Mesendoderm (in vitro differentiated cells): ENCODE measurements around the gene VEGFB.
A peak's percentile ranks its signal among the peaks of the same experiment; 100 is the strongest.

ENCODE experiments used
- DNase-seq: peaks from one replicate; pipeline ENCODE4 v3.0.0; 2013
- H2AK5ac ChIP-seq: 2 replicates; pipeline ENCODE4 v1.6.1; 2013; ENCODE audit warnings: low read length, inconsistent platforms
- H2BK120ac ChIP-seq: 2 replicates; pipeline ENCODE4 v1.6.1; 2013; ENCODE audit warnings: low read depth, mild to moderate bottlenecking, low read length, moderate library complexity, mixed read lengths
- H2BK15ac ChIP-seq: replicated peaks from 2 replicates; pipeline ENCODE4 v1.6.1; 2013; ENCODE audit warnings: low read depth, mild to moderate bottlenecking, moderate library complexity
- H2BK5ac ChIP-seq: 2 replicates; pipeline ENCODE4 v1.6.1; 2013; ENCODE audit warnings: low read length, inconsistent platforms
- H3K18ac ChIP-seq: 2 replicates; pipeline ENCODE4 v1.6.1; 2013; ENCODE audit warnings: mild to moderate bottlenecking, low read length, mixed read lengths
- H3K23ac ChIP-seq: one replicate; pipeline ENCODE4 v1.6.1; 2013; ENCODE audit warnings: low read length
- H3K27ac ChIP-seq: 2 replicates; pipeline ENCODE4 v1.5.1; 2013; ENCODE audit warnings: low read depth, mild to moderate bottlenecking, inconsistent platforms, low read length, moderate library complexity
- H3K27me3 ChIP-seq: 2 replicates; pipeline ENCODE4 v1.6.1; 2013; ENCODE audit warnings: low read length, control low read depth, mild to moderate bottlenecking, inconsistent platforms; ENCODE audit not compliant: insufficient read depth, poor library complexity
- H3K36me3 ChIP-seq: 2 replicates; pipeline ENCODE4 v1.6.1; 2013; ENCODE audit warnings: low read length, inconsistent platforms; ENCODE audit not compliant: control insufficient read depth, insufficient read depth
- H3K4ac ChIP-seq: one replicate; pipeline ENCODE4 v1.6.1; 2013; ENCODE audit warnings: low read depth, mild to moderate bottlenecking, low read length, moderate library complexity
- H3K4me1 ChIP-seq: 2 replicates; pipeline ENCODE4 v1.6.1; 2013; ENCODE audit warnings: low read depth, low read length, inconsistent platforms; ENCODE audit not compliant: control insufficient read depth
- H3K4me2 ChIP-seq: 2 replicates; pipeline ENCODE4 v1.6.1; 2013; ENCODE audit warnings: low read length
- H3K4me3 ChIP-seq: 2 replicates; pipeline ENCODE4 v1.5.1; 2013; ENCODE audit warnings: mild to moderate bottlenecking, low read length
- H3K56ac ChIP-seq: one replicate; pipeline ENCODE4 v1.6.1; 2013; ENCODE audit warnings: low read length
- H3K79me1 ChIP-seq: 2 replicates; pipeline ENCODE4 v1.6.1; 2013; ENCODE audit warnings: low read length, inconsistent platforms
- H3K79me2 ChIP-seq: 2 replicates; pipeline ENCODE4 v1.6.1; 2013; ENCODE audit warnings: mild to moderate bottlenecking, low read length; ENCODE audit not compliant: control insufficient read depth, insufficient read depth
- H3K9ac ChIP-seq: 2 replicates; pipeline ENCODE4 v1.6.1; 2013; ENCODE audit warnings: low read length, inconsistent platforms
- H4K5ac ChIP-seq: one replicate; pipeline ENCODE4 v1.6.1; 2013; ENCODE audit warnings: low read length
- H4K8ac ChIP-seq: one replicate; pipeline ENCODE4 v1.6.1; 2013; ENCODE audit warnings: low read depth, mild to moderate bottlenecking, control low read depth, low read length, moderate library complexity
- WGBS: extraction: QIAGEN DNeasy Blood & Tissue Kit; methylation state at CpG from one replicate; pipeline ENCODE4 v1.1.7; 2013; ENCODE audit warnings: low lambda C conversion rate, missing lambda C conversion rate; ENCODE audit not compliant: insufficient coverage; ENCODE audit errors: extremely low coverage; 5-methylcytosine and 5-hydroxymethylcytosine counted together

Gene VEGFB

GRCh38 chr11:64249038-64249437, 14.7 kb downstream of the VEGFB start:
- no peak overlapping the region for H4K8ac ChIP-seq
- H4K5ac ChIP-seq = no peak overlapping the region
- no peak overlapping the region for H3K18ac ChIP-seq
- H3K4ac ChIP-seq = no peak overlapping the region
- H3K27me3 ChIP-seq = no peaks in the 10 kb centered on the region
- H3K36me3 ChIP-seq = no peaks in the 10 kb centered on the region
- H3K56ac ChIP-seq = peak overlapping the region; percentile 77
- peaks cover 12% of the 10 kb centered on the region for H3K4me1 ChIP-seq
- H2BK5ac ChIP-seq = no peak overlapping the region
- peaks cover 28% of the 10 kb centered on the region for H3K79me2 ChIP-seq
- no peak overlapping the region for H2BK120ac ChIP-seq
- DNase-seq = no peak
- H3K4me3 ChIP-seq = no peak overlapping the region
- peak overlapping the region; percentile 5 for H3K27ac ChIP-seq
- H2AK5ac ChIP-seq = peak overlapping the region; percentile 64
- no peak overlapping the region for H3K23ac ChIP-seq
- H2BK15ac ChIP-seq = no peak overlapping the region
- WGBS = no CpG with 5 or more reads among the region's 4 CpGs
- H3K9ac ChIP-seq = peak overlapping the region; percentile 31
- H3K79me1 ChIP-seq = peaks cover 10% of the 10 kb centered on the region
- no peak overlapping the region for H3K4me2 ChIP-seq

- Histone ChIP-seq H3K4ac (no peak overlapping the region), H3K56ac (peak overlapping the region; percentile 77), H3K4me1 (peaks cover 12% of the 10 kb centered on the region), H3K27ac (peak overlapping the region; percentile 24), H3K4me3 (no peak overlapping the region), H3K79me2 (peaks cover 28% of the 10 kb centered on the region), H3K18ac (no peak overlapping the region), H3K79me1 (peaks cover 13% of the 10 kb centered on the region), H4K5ac (peak overlapping the region; percentile 85), H4K8ac (no peak overlapping the region), H3K4me2 (no peak overlapping the region), H3K27me3 (no peaks in the 10 kb centered on the region), H2AK5ac (peak overlapping the region; percentile 7), H2BK120ac (no peak overlapping the region), H3K36me3 (peaks cover under 1% of the 10 kb centered on the region), H2BK5ac (no peak overlapping the region), H3K23ac (no peak overlapping the region), H2BK15ac (no peak overlapping the region), H3K9ac (peak overlapping the region; percentile 40)
- DNase-seq = no peak
- no CpG with 5 or more reads among the region's 8 CpGs for WGBS
These were observed 15.4 kb downstream of the VEGFB start for GRCh38 chr11:64249563-64250414.

GRCh38 chr11:64250415-64251015, 16.1 kb downstream of the VEGFB start:
- no peak overlapping the region for H2BK5ac ChIP-seq
- H3K36me3 ChIP-seq = peaks cover 4% of the 10 kb centered on the region
- no peak overlapping the region for H2BK120ac ChIP-seq
- H4K8ac ChIP-seq = no peak overlapping the region
- H2BK15ac ChIP-seq = no peak overlapping the region
- H3K18ac ChIP-seq = peak overlapping the region; percentile 85
- no peak overlapping the region for H2AK5ac ChIP-seq
- no peak for DNase-seq
- peaks cover 20% of the 10 kb centered on the region for H3K79me2 ChIP-seq
- H3K9ac ChIP-seq = peak overlapping the region; percentile 81
- peak overlapping the region; percentile 91 for H3K56ac ChIP-seq
- H3K23ac ChIP-seq = no peak overlapping the region
- no peak overlapping the region for H3K4me3 ChIP-seq
- no peak overlapping the region for H3K4ac ChIP-seq
- H3K27ac ChIP-seq = no peak overlapping the region
- H4K5ac ChIP-seq = no peak overlapping the region
- H3K4me2 ChIP-seq = peak overlapping the region; percentile 65
- peaks cover 12% of the 10 kb centered on the region for H3K4me1 ChIP-seq
- peaks cover 13% of the 10 kb centered on the region for H3K79me1 ChIP-seq
- H3K27me3 ChIP-seq = no peaks in the 10 kb centered on the region
- no CpG with 5 or more reads among the region's 13 CpGs for WGBS

- Histone ChIP-seq H3K4me3 (peak within 1 kb of the TSS; percentile 82), H3K4ac (peak within 1 kb of the TSS; percentile 75), H3K27ac (peak within 1 kb of the TSS; percentile 68), H3K36me3 (peaks cover 4% of the 10 kb centered on the region), H3K18ac (peak within 1 kb of the TSS; percentile 85), H3K4me1 (peaks cover 12% of the 10 kb centered on the region), H3K4me2 (peak within 1 kb of the TSS; percentile 82), H2BK120ac (no peak within 1 kb of the TSS), H3K27me3 (no peaks in the 10 kb centered on the region), H4K8ac (no peak within 1 kb of the TSS), H3K79me2 (peaks cover 14% of the 10 kb centered on the region), H4K5ac (no peak within 1 kb of the TSS), H2BK15ac (no peak within 1 kb of the TSS), H3K56ac (peak within 1 kb of the TSS; percentile 94), H3K9ac (peak within 1 kb of the TSS; percentile 95), H2AK5ac (peak within 1 kb of the TSS; percentile 59), H3K23ac (peak within 1 kb of the TSS; percentile 57), H2BK5ac (no peak within 1 kb of the TSS), H3K79me1 (peaks cover 13% of the 10 kb centered on the region)
- no CpG with 5 or more reads among the region's 75 CpGs for WGBS
- DNase-seq = peak; percentile 53
These were observed 16.8 kb downstream of the VEGFB start, which contains the start of gene PLCB3 for GRCh38 chr11:64251016-64251752. TSS of gene PLCB3 (plus strand) at chr11:64251530. CDS start at chr11:64251650, 120 bp downstream.

GRCh38 chr11:64251753-64252002, 17.3 kb downstream of the VEGFB start:
- no peak overlapping the region for H2BK15ac ChIP-seq
- peak overlapping the region; percentile 21 for H3K4ac ChIP-seq
- H3K9ac ChIP-seq = peak overlapping the region; percentile 95
- no peak overlapping the region for H4K5ac ChIP-seq
- H4K8ac ChIP-seq = no peak overlapping the region
- H3K27me3 ChIP-seq = no peaks in the 10 kb centered on the region
- peaks cover 5% of the 10 kb centered on the region for H3K36me3 ChIP-seq
- peaks cover 12% of the 10 kb centered on the region for H3K4me1 ChIP-seq
- H3K4me2 ChIP-seq = peak overlapping the region; percentile 82
- no CpG with 5 or more reads among the region's 18 CpGs for WGBS
- peak overlapping the region; percentile 16 for H3K18ac ChIP-seq
- H2BK120ac ChIP-seq = no peak overlapping the region
- DNase-seq = no peak
- H2BK5ac ChIP-seq = no peak overlapping the region
- peak overlapping the region; percentile 94 for H3K56ac ChIP-seq
- no peak overlapping the region for H3K27ac ChIP-seq
- H3K23ac ChIP-seq = peak overlapping the region; percentile 57
- peaks cover 13% of the 10 kb centered on the region for H3K79me1 ChIP-seq
- peaks cover 12% of the 10 kb centered on the region for H3K79me2 ChIP-seq
- H2AK5ac ChIP-seq = no peak overlapping the region
- peak overlapping the region; percentile 82 for H3K4me3 ChIP-seq
